NCI-H2081 (cell line): ENCODE results near the gene ZMIZ1.

Source experiments
- DNase-seq, 2 experiments: peaks; one replicate each; lab custom pipeline; 2025; lab: John Stamatoyannopoulos, UW

Gene ZMIZ1

DNA sequence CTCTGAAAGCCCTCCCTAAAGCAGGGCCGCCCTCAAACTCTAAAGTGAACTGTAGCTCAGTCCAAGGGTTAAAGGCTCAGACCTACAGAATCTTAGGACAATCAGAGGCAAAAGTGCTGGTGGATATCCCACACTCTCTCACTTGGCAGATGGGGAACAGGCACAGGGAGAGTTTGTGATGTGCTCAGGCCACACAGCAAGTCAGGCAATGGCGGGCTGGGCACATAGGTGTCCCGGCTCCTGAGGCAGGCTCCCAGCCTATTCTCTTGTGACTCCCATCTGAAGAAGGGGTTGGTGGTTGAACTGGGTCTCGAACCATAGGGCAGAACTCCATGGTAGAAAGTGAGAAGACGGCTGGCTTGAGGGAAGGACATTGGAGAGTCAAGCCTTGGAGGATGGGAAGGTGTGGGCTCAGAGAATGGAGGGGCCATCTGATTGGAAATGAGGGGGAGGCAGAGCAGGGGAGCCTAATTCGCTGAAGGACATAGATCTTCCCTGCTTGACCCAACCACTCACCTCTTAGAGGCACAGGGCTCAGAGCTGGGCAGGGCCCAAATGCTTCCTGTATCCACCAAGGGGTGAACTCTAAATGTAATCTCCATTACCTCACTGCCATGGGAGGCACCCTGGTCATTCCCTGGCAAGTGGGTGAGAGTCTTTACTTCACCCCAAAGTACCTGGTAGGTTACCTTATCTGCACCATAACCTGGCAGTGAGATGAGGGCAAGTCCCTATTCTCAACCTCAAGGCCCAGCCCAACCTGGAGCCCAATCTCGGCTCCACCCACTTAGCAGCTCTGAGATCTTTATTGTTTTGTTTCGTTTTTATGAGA is 4.9 kb upstream of the ZMIZ1 start:
- DNase-seq = no peak

DNA sequence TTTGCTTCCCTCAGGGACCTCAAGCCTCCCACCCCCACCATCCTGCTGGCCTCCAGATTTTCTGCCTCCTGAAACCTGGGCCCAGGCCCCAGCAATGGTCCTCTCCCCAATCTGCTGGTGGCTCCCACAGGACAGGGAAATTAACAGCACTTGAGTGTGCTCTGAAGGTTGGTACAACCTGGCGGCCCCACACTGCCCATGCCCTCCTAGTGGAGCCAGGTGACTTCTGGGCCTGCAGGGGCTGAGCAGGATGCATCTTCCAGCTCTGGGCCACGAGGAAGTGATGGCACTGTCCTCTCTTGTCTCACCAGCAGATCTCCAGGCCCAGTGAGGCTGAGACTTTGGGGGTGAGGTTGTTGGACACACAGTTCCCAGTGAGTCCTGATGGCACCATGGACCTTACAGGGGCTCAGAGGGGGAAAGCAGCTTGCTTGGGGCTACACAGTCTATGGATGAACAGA is 3.6 kb upstream of the ZMIZ1 start:
- no peak for DNase-seq

DNA sequence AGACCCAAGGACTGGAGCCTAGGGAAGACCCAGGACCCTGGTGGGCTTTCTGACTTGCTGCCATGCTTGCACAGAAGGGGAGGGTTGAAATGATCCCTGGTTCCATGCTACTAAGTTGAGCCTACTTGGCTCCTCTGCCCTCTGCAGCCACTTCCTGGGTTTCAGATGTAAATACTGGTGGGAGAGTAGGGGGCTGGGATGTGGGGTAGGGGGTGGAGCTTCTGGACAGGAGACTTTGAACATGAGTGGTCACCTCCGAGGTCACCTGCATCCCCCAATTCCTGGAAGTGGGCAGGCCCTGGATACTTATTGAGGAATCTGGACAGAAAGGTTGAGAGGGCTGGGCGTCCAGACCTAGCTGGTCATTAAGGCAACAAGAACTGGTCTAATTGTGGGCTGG is 2.9 kb upstream of the ZMIZ1 start:
- no peak for DNase-seq

DNA sequence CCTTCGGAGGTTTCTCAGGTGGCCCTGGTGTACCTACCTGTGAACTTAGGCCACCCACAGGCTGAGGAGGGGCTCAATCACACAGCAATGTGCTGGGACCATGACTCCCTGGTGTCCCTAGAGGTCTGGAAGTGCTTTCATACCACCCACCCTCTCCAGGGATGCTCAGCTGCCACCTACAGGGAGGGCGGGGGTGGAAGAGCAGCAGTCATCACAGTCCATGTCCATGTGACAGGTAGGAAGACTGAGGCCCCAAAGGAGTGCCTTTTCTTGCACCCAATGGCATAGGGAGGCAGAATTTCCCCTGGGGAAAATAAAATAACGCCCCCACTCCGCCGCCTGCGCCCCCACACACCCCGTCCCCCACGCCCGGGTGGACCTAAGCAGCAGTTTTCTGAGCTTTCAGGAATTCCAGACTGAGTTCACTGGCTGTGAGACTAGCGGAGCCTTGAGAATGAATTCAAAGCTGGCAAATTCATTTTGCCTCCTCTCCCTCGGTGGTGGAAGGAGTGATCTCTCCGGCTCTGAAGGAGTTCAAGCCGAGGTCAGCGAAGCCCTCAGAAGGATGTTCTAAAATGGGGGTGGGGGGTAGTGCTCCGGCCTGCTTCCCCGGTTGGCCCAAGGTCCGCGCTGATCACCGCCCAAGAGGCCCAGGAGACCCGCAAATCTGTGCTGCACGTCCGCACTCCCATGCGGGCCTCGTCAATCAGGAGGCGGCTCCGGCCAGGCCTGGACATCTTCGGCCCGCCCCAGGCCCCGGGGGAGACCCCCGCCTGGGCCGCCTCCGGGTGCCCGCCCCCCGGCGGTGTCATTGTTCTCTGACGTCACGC is 2.1 kb upstream of the ZMIZ1 start:
- DNase-seq = peak; percentile 11 to 23

DNA sequence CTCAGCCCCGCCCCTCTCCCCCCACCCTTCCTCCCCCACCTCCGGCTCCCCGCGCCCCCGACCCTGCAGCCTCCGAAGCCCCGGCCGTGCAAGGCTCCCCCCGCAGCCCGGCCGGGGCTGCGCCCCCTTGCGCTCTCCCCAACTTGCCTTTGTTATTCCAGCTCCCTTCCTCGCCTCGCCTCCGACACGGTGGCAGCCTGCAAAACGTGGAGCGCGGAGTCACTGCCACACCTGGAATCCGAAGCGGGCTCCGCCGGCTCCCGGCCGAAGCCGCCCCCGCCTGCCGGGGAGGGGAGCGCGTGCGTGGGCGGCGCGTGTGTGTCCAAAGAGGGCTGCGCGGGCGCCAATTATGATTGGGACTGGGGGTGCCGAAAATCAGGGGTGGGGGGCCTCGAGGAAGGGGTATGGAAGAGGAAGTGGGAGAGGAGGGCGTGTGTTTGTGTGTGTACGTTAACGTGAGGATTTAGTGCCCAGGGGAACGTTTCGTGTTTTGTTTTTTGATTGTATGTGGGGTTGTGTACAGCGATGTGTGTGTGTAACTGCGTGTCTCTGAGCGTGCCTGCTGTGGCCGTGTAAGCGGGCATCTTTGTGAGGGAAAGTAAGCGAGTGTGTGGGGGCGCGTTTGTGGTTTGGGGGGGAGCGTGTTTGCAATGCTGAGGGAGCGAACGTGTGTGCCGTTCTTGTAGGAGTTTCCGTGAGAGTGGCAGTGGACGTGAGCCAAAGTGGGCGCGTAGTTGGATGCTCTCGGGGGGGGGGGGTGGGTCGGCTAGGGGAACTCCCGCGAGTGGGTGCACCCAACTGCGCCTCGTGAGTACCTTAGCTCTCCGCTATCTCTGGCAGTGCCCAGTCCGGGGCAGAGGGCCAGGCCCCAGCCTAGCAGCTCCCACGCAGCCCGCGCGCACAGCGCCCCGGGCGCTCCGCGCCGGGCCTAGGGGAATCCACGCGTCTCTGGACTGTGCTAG is 1.2 kb upstream of the ZMIZ1 start:
- peak; percentile 59 to 79 for DNase-seq

DNA sequence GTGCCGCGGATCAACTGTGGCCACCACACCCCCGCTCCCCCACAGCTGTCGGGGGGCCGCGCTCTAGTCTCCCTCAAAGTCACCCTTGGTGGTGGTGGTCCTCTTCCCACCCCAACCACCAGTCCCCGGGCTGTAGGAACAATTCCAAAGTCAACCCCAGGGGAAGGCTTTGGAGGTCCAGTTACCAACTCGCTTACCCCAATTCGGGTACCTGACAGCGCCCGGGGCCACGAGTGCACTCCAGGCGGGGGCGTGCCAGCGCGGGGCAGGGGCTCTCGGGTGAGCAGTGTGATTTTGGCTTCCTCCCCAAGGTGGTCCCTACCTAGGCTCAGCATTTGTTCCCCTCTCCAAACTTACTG is 584 bp upstream of the ZMIZ1 start:
- DNase-seq = no peak

DNA sequence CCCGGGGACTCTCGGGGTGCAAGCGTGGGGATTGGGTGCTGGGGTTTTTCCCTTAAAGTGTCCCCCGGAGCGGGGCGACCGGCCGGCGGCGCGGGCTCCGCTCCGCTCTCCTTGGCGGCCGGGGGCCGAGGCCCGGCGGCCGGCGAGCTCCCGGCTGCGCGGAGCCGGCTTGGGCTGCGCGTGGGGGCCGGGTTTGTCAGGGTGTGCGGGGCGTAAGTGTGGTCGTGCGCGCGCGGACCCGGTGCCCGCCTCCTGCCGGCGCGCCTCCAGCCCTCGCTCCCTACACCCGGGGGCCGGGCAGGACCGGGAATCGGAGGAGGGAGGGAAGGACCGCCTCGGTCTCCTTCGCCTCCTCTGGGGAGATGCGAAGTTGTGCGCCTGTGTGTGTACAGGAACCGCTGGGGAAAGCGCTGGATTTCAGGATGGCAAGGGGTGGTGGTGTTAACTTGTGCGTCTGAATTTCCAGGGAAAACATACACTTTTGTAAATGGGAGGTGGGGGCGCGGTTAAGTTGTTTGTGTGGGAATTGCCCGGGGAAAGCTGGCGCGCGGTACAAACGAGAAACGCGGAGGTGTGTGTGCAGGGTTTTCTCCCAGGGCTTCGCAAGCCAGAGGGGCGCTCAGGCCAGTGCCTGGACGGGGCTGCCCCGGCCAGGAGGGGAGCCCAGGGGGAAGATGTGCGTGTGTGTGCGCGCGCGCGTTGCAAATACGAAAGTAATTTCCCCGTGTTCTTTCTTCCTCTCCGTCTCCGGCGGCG is 737 bp downstream of the ZMIZ1 start:
- DNase-seq = peak in 1 of 2 experiments; percentile 9

DNA sequence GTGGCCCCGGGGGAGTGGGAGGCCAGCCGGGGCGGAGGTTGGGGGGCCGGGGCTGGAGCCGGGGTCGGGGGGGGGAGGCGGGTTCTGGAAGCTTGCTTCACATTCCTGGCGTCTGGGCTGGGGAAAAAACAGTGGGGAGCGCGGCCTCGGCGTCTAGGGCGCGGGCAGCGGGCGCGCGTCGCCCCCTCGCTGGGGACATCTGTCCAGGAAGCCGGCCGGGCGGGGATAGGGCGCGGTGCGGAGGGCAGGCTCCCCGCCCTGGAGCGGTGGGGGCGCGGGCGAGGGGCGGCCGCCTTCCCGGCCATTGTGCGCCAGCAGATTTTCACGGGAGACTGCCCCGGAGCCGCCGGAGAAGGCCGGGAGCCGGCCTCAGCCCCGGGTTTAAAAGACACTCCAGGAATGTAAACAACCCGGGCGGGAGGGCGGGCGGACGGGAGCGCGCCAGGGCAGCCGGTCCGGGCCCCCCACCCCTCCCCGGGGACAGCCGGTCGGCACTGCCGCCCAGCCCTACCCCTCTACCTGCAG is 1.4 kb downstream of the ZMIZ1 start:
- DNase-seq = peak in 1 of 2 experiments; percentile 10

DNA sequence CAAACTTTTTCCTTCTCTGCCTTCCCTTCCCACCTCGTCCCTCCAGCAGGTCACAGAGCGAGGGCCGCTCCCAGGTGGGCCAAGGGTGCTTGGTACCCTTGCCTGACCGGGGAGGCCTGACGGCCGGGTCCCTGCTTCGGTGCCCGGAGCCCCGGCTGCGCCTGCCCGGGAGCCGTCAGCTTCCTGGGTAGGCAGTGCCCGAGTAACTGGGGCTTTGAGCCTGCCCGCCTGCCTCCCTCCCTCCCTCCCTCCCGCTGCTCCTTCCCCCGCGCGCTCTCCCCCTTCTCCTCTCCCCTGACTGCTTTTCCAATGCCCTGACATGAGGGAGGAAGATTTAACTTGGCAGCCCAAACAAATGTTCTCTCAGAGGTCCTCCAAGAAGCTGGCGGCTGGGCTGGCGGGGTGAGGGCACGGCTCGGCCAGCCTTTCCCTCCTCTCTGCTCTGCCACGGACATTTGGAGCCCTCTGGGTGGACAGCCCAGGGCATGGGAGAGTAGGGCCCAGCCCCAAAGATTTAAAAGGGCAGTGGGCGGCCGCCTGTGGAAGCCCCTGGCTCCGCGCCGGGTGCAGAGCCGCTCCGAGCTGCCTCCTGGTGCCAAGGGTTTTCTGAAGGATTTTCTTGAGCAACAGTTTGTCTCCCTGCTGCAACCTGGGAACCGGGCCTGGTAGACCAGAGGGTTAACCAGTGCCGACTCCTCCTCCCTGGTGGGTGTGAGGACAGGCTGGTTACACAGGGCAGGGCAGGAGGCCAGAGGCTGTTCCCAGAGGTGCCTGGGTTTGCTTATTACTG is 2.0 kb downstream of the ZMIZ1 start:
- DNase-seq = peak; percentile 17 to 27

DNA sequence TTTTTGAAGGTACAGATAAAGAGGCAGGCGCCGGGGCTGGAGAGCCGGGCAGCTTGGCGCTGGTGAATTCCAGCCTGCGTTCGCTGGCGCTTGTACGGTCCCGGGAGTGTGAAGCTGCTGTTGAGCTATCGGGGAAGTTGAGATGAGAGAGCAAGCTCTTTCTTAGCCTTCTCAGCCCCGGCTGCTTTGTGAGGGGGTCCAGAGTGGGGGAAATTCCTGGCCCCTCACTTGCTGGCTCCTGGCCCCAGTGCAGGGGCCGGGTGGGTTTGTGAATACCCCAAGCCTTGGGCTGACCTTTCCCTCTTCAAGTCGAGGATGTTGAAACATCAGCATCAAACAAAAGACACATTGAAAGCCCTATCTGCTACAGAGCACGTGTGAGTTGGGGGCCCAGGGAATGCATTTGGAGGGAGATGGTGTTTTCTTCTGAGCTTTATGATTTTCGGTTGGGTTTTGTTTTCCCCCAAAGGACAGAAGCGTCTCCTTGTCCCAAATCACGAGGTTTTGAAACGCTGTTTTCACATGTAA is 2.7 kb downstream of the ZMIZ1 start:
- DNase-seq = no peak

DNA sequence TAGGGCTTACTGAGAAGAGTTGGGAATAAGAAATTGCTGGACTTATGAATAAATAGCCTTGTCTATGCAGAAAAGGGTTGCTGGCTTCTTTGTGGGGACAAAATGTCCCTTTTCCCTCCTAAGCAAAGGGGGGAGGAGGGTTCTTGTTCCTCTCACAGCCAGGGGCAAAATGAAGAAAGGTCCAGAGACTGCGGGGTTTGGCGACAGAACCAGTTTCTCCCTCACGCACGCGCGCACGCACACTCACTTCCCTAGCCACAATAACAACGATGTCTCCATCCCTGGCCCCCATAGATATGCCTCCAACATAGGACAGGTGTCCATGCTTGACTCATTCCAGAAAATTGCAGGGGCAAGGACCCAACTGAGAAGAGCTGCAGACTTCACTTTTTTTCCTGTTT is 3.3 kb downstream of the ZMIZ1 start:
- DNase-seq = no peak

DNA sequence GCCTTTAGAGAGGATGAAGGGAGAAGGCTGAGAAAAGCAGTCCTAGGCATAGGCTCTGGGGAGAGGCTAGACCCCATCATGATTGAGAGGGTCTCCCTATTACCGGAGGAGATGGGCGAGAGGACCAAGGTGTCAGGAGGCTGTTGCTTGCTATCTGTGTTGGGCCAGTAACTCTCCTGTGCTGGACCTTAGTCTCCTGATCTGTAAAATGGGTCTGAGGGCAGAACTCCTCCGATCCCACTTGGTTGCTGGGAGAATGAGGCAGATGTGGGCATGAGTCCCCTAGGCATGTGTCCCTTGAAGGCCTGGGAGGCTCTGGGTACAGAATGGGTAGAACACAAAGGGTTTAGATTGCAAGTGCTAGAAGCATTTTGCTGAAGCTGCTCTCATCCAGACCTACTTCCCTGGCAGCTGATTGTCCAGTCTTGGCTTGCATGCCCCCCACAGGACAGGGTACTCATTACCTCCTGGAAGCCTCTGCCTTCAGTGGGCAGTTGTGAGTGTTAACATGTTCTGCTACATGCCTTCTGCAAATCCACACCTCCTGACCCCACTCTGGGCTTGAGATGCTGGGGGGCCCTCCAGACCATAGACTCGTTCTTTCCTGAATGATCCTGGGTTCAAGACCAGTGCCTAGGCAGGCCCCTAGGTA is 4.4 kb downstream of the ZMIZ1 start:
- no peak for DNase-seq

DNA sequence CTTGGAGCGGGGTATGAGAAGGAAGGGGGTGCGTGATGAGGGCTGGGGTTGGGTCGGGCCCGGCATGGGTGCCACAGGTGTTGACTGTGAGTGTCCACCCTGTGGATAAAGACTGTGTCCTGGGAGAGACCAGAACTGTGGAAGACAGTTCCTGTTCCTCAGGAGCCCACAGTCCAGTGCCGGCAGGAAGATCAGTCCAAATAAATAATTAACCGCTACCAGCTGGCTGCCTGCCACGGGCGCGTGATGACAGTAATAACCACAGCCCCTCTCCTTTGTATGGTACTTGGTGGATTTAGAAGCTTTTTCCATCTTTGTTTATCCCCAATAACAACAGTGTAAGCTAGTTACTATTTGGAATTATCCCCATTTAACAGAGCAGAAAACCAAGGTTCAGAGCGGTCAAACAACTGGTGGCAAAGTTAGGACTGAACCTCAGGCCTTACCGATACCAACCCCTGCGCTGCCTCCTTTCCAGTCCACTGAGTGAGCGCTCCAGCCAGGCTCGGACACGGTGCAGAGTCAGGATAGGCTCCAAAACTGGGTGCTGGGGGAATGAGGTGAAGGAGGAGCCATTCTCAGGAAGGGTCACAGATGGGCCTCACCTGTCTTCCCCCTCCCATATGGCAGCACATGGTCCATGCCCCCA is 5.1 kb downstream of the ZMIZ1 start:
- peak in 1 of 2 experiments; percentile 14 for DNase-seq

DNA sequence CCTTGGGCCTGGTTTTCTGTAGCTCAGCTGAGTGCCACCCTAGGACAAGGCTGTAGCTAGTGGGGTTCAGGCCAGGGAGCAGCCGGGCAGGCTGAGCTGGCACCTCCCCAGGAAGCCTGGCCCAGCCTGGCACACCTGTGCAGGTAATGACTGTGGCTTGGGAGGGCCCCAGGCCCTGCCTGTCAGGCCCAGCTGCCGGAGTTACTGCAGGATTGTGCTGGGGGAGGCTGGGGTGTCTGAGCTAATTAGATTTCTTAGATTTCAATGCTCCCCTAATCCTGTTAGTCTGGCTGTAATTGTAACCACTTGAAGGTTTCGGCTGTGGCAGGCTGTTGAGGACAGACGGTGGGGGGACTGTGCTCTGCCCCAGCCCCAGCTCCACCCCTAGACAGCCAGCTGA is 6.0 kb downstream of the ZMIZ1 start:
- DNase-seq = no peak

DNA sequence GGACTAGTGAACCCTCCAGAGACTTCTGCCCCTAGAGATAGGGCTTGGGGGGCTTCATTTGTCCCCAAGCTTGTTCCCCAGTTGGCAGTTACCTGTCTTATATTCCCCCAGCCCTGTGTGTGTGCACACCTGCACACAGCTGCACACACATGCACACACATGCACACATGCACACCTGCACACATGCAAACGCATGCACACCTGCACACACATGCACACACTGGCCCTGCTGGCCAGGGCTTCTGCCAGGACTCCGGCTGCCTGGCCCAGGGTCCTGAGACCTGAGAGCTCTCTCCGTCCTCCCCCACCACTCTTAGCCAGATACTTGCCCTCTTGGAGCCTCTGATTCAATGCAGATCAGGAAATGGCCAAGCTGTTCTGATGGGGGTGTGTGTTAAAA is 6.7 kb downstream of the ZMIZ1 start:
- no peak for DNase-seq

DNA sequence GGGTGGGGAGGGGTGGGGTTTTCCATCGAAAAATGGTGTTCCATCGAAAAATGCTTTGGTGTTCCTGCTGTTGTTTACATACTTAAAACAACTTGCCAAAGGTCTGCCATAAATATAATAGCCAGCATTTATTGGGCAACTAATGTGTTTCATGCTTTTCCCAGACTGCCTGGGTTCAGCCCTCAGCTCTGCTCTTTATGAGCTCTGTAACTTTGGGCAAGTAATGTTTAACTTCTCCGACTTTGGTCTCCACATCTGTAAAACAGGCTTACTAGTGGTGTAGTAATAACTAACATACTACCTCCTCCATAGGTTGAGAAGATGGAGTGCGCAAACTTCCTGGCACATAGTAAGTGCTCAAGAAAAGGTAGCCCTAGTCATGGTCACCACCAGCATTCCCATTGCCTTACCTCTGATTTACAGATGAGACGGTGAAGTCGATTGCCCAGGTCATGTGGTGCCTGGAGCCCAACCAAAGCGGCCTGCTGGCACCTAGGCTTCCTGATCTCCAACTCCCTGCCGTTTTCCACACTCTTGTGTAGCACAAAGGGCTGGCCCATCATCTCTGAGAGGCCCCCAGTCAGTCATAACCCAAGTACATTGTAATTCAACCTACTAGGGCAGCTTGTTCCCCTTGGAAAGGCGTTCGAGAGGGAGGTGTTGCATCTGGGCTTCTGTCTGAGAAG is 8.9 kb downstream of the ZMIZ1 start:
- no peak for DNase-seq

DNA sequence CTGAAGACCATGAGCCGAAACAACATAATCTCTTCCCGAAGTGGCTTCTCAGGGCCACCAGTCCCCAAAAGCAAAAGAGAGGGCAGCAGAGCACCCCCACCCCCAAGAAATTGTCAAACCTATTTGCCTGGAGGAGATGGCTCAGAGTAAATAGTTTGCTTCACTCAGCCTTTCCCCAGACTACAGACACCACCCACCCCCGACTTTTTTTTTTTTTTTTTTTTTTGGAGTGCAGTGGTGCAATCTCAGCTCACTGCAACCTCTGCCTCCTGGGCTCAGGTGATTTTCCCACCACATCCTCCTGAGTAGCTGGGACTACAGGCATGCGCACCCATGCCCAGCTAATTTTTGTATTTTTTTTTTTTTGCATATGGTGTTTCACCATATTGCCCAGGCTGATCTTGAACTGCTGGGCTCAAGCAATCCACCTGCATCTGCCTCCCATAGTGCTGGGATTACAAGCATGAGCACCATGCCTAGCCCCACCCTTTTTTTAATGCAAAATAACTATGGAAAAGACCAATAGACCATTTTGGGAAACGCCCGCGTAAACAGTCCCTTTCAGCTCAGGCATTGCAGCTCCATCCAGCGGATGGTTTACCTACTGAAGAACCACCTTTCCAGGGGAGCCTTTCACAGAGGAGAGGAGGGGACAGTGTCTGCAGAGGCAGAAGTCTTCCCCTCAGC is 9.7 kb downstream of the ZMIZ1 start:
- DNase-seq = no peak

DNA sequence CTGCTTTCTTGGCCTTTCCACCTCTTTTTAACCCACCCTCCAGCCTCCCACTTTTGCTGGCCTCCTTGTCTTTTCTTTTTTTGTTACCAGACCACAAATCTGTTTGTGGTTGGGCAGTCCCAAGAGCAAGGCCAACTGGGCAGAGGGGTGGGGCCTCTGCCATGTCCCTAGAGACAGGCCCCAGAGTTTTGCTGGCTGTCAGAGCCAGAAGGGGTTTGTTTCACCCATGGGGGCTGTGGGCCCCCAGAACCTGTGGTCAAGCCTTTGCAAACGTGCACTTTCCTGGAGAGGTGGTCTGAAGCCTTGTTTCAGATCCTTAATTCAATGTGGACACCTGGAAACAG is 10.3 kb downstream of the ZMIZ1 start:
- no peak for DNase-seq
